Panc1 (cell line): ENCODE results near the gene MEGF6. TPM values are rescaled to one million over a fixed set of nuclear protein-coding genes. Genes with fewer than 3 reads are reported as not detected.

Experiments used
- ATAC-seq: fragments of 200-7000 bp; cut with Tn5 transposase; 2 replicates; pipeline ENCODE4 v1.9.1; 2020; ENCODE audit warnings: mild to moderate bottlenecking, moderate library complexity
- BruUV-seq: library from RNA; stranded (reverse); fragments of 400-500 nt; replicated peaks from 2 replicates; lab custom pipeline; 2021; lab: Mats Ljungman, UMichigan
- CTCF ChIA-PET: fragments of 300-600 bp; sonication (Branson Sonifier 250); formaldehyde crosslinking; loops from one replicate; lab custom pipeline; 2022; ENCODE audit warnings: antibody characterized with exemption; lab: Charles Lee
- POLR2A ChIA-PET: fragments of 300-600 bp; sonication (Branson Sonifier 250); formaldehyde crosslinking; loops from one replicate; lab custom pipeline; 2022; ENCODE audit warnings: antibody characterized with exemption; lab: Charles Lee
- DNase-seq: peaks from one replicate; pipeline ENCODE4 v3.0.0-alpha.2; 2010; ENCODE audit warnings: low read depth, low spot score
- H3K27ac ChIP-seq: 2 replicates; pipeline ENCODE4 v1.5.1; 2011; ENCODE audit warnings: mild to moderate bottlenecking, low read length, inconsistent platforms
- H3K27me3 ChIP-seq: fragments of 200-500 bp; sonication (Bioruptor generic); 2 replicates; pipeline ENCODE4 v1.6.0; 2014; ENCODE audit warnings: low read length, inconsistent platforms; ENCODE audit not compliant: control insufficient read depth, insufficient read depth
- H3K36me3 ChIP-seq: fragments of 200-500 bp; sonication (Bioruptor generic); 2 replicates; pipeline ENCODE4 v1.5.1; 2014; ENCODE audit warnings: inconsistent platforms, mild to moderate bottlenecking, low read length, moderate library complexity; ENCODE audit not compliant: control insufficient read depth, insufficient read depth
- H3K4me1 ChIP-seq: 2 replicates; pipeline ENCODE4 v1.5.1; 2011; ENCODE audit warnings: inconsistent platforms, mild to moderate bottlenecking, low read length, moderate library complexity; ENCODE audit not compliant: control insufficient read depth, insufficient read depth
- H3K4me3 ChIP-seq, 2 experiments: 2 replicates each; pipeline ENCODE4 v1.5.1; 2011 to 2012; ENCODE audit warnings: low read depth in 2 of 2, low read length in 2 of 2, mild to moderate bottlenecking in 2 of 2, inconsistent platforms in 1 of 2, moderate library complexity in 1 of 2
- H3K9me3 ChIP-seq: fragments of 200-500 bp; sonication (Bioruptor generic); 2 replicates; pipeline ENCODE4 v1.5.1; 2014; ENCODE audit warnings: low read depth, mild to moderate bottlenecking, inconsistent platforms, low read length, moderate library complexity; ENCODE audit not compliant: control insufficient read depth, insufficient read depth
- CTCF ChIP-seq: fragments of 450-650 bp; IDR thresholded peaks from 2 replicates; pipeline ENCODE4 v1.5.1; 2017; ENCODE audit warnings: mild to moderate bottlenecking
- POLR2AphosphoS5 ChIP-seq: IDR thresholded peaks from 2 replicates; pipeline ENCODE4 v1.6.1; 2012; ENCODE audit warnings: mild to moderate bottlenecking, low read depth, low read length, moderate library complexity
- REST ChIP-seq, 2 experiments: IDR thresholded peaks; 2 replicates each; pipeline ENCODE4 v1.6.1; 2011 to 2012; ENCODE audit warnings: low read depth in 2 of 2, control low read depth in 1 of 2, low read length in 1 of 2, mild to moderate bottlenecking in 1 of 2, moderate library complexity in 1 of 2; ENCODE audit not compliant: insufficient read depth in 1 of 2
- SIN3A ChIP-seq: IDR thresholded peaks from 2 replicates; pipeline ENCODE4 v1.6.1; 2012; ENCODE audit warnings: low read depth, mild to moderate bottlenecking, low read length, moderate library complexity, borderline replicate concordance; ENCODE audit not compliant: insufficient read depth
- TCF7L2 ChIP-seq: IDR thresholded peaks from 2 replicates; pipeline ENCODE4 v1.6.1; 2011; ENCODE audit warnings: mild to moderate bottlenecking, low read depth, low read length, inconsistent platforms
- in situ Hi-C: cut with HindIII; loops from 2 replicates; pipeline ENCODE4 v1.10.0; 2016; ENCODE audit warnings: low sequenced_read_pairs, low pct_unique_long_range_greater_than_20kb
- intact Hi-C: fragments of 100-400 bp; cut with micrococcal nuclease; formaldehyde crosslinking; loops from one replicate; pipeline ENCODE4 v1.10.0; 2022; ENCODE audit not compliant: unreplicated experiment
- total RNA-seq: library from RNA; stranded (reverse); gene quantifications from one replicate; pipeline ENCODE4 v1.2.1, GENCODE V29; 2021; ENCODE audit not compliant: unreplicated experiment

Gene MEGF6
- total RNA-seq, 1 experiment from 2014 or later = 32.6 TPM

GRCh38 chr1:3640121-3640837, 29.0 kb upstream of the MEGF6 start:
- no peaks in the 10 kb centered on the region for H3K9me3 ChIP-seq
- H3K36me3 ChIP-seq = no peaks in the 10 kb centered on the region
- BruUV-seq = no TSS peak
- POLR2A ChIA-PET = no interaction called here
- DNase-seq (no peak), ATAC-seq (no peak)
- no peaks in the 10 kb centered on the region for H3K27me3 ChIP-seq
- no peak overlapping the region for H3K27ac ChIP-seq
- in situ Hi-C loops = no loop called here
- no peak for TF ChIP-seq SIN3A
- TF ChIP-seq REST (IDR thresholded peaks at IDR 0.05; ENCODE audit: insufficient read depth in 1 of 2, low read depth in 2 of 2, low read length in 1 of 2) = no peak
- TF ChIP-seq TCF7L2 = no peak
- no peak for TF ChIP-seq POLR2AphosphoS5
- TF ChIP-seq CTCF = no peak
- intact Hi-C loops = no loop called here
- CTCF ChIA-PET = no interaction called here
- H3K4me1 ChIP-seq = no peaks in the 10 kb centered on the region
- H3K4me3 ChIP-seq = no peak overlapping the region

- DNase-seq (no peak), ATAC-seq (no peak)
- Histone ChIP-seq H3K36me3 (no peaks in the 10 kb centered on the region), H3K27me3 (no peaks in the 10 kb centered on the region), H3K4me3 (no peak overlapping the region), H3K4me1 (no peaks in the 10 kb centered on the region), H3K27ac (no peak overlapping the region), H3K9me3 (no peaks in the 10 kb centered on the region)
- in situ Hi-C loops (no loop called here), intact Hi-C loops (no loop called here)
- ChIA-PET CTCF (no interaction called here), POLR2A (no interaction called here)
- TF ChIP-seq SIN3A (no peak), POLR2AphosphoS5 (no peak), TCF7L2 (no peak), CTCF (no peak), REST (IDR thresholded peaks at IDR 0.05; ENCODE audit: insufficient read depth in 1 of 2, low read depth in 2 of 2, low read length in 1 of 2) (no peak)
- BruUV-seq = no TSS peak
Measured at GRCh38 chr1:3639397-3639911, 28.1 kb upstream of the MEGF6 start.
